Natural killer cell (primary cell): ENCODE data around the gene PACRG. TPM values are rescaled to one million over a fixed set of nuclear protein-coding genes. Genes with fewer than 3 reads are reported as not detected.

Source experiments
- ATAC-seq, 3 donors: fragments of 150-1000 bp in 2 of 3; fragments of 200-7000 bp in 1 of 3; cut with Tn5 transposase; 1 replicate in 1 of 3; 2 replicates in 2 of 3; pipeline ENCODE4 v1.10.0; 2021; ENCODE audit warnings: mild to moderate bottlenecking in 2 of 3, moderate library complexity in 2 of 3
- DNase-seq, 2 donors: peaks; one replicate each; pipeline versions ENCODE4 v3.0.0 to v3.0.0-alpha.2; 2013 to 2021; ENCODE audit warnings: mixed read lengths in 1 of 2
- H3K27ac ChIP-seq: one replicate; pipeline ENCODE4 v1.5.1; 2013; ENCODE audit warnings: mild to moderate bottlenecking, low read length
- H3K27me3 ChIP-seq: one replicate; pipeline ENCODE4 v1.6.1; 2013; ENCODE audit warnings: low read length; ENCODE audit not compliant: control insufficient read depth, insufficient read depth
- H3K36me3 ChIP-seq: one replicate; pipeline ENCODE4 v1.6.1; 2013; ENCODE audit warnings: low read length; ENCODE audit not compliant: control insufficient read depth, insufficient read depth
- H3K4me1 ChIP-seq: one replicate; pipeline ENCODE4 v1.6.1; 2013; ENCODE audit warnings: low read length; ENCODE audit not compliant: control insufficient read depth, insufficient read depth
- H3K4me3 ChIP-seq: one replicate; pipeline ENCODE4 v1.5.1; 2013; ENCODE audit warnings: low read length
- H3K9me3 ChIP-seq: one replicate; pipeline ENCODE4 v1.6.1; 2013; ENCODE audit warnings: low read length; ENCODE audit not compliant: control insufficient read depth, insufficient read depth
- H3K27ac Mint-ChIP-seq, 2 donors: one replicate each; pipeline ENCODE4 v1.8.0; 2022; ENCODE audit warnings: mild to moderate bottlenecking in 2 of 2, mixed read lengths in 2 of 2, moderate library complexity in 1 of 2
- H3K27me3 Mint-ChIP-seq, 2 donors: one replicate each; pipeline ENCODE4 v1.8.0; 2022; ENCODE audit warnings: low read depth in 2 of 2, mixed read lengths in 2 of 2
- H3K36me3 Mint-ChIP-seq: one replicate; pipeline ENCODE4 v1.8.0; 2022; ENCODE audit warnings: mixed read lengths
- H3K4me1 Mint-ChIP-seq, 2 donors: one replicate each; pipeline ENCODE4 v1.8.0; 2022; ENCODE audit warnings: mixed read lengths in 2 of 2
- H3K4me3 Mint-ChIP-seq: one replicate; pipeline ENCODE4 v1.8.0; 2022; ENCODE audit warnings: mild to moderate bottlenecking, moderate library complexity, mixed read lengths
- H3K9me3 Mint-ChIP-seq, 2 donors: one replicate each; pipeline ENCODE4 v1.8.0; 2022; ENCODE audit warnings: mixed read lengths in 2 of 2
- WGBS: methylation state at CpG from one replicate; pipeline ENCODE4 v1.1.7; 2013; ENCODE audit warnings: missing lambda C conversion rate; ENCODE audit not compliant: insufficient coverage; 5-methylcytosine and 5-hydroxymethylcytosine counted together
- intact Hi-C: fragments of 100-400 bp; cut with micrococcal nuclease; formaldehyde crosslinking; loops from one replicate; pipeline ENCODE4 v1.14.2; 2022
- total RNA-seq, 4 donors: library from RNA; stranded (reverse); fragments of 120-200 nt in 1 of 4; gene quantifications; one replicate each; pipeline versions ENCODE4 v1.2.3 to v1.2.4, GENCODE V29; 2013 to 2022
- TF ChIP-seq, protein P1 (sequence below): fragments of 200-600 bp; IDR thresholded peaks from one replicate; pipeline ENCODE4 v1.8.0; 2022; ENCODE audit warnings: antibody characterized with exemption

PACRG gene
- total RNA-seq, 3 donors from 2014 or later (not counting 1 experiment from before 2014, with no cell fraction given), result 0.52 TPM; not detected in 2

DNA sequence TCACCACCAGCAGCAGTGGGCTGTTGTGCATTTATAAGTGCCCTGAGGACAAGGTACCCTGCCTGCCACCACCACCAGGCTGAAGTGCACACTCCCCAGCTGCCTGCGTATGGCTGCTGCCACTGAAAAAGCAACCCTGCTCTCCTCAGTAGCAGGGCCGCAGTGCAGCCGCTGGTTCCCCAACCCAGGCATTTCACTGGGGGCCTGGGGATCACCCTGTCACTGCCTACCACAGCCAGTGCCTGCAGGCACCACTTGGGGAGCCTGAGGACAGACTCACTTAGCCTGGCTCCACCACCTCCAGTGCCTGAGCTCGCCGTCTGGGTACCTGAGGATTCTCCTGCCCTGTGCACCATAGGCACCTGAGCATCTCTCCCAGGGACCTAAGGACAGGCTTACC lies 215.6 kb downstream of the PACRG start:
- Histone ChIP-seq H3K36me3 (no peaks in the 10 kb centered on the region), H3K4me1 (no peaks in the 10 kb centered on the region), H3K27ac (no peak overlapping the region), H3K4me3 (no peak overlapping the region), H3K27me3 (no peaks in the 10 kb centered on the region), H3K9me3 (peaks cover 17% of the 10 kb centered on the region)
- 76% methylated on average over 5 of the region's 5 CpGs for WGBS
- no peaks in the 10 kb centered on the region for H3K27me3 Mint-ChIP-seq
- no peaks in the 10 kb centered on the region for H3K4me1 Mint-ChIP-seq
- H3K27ac Mint-ChIP-seq, result no peak overlapping the region
- DNase-seq (no peak), ATAC-seq (no peak)
- TF ChIP-seq, protein P1, sequence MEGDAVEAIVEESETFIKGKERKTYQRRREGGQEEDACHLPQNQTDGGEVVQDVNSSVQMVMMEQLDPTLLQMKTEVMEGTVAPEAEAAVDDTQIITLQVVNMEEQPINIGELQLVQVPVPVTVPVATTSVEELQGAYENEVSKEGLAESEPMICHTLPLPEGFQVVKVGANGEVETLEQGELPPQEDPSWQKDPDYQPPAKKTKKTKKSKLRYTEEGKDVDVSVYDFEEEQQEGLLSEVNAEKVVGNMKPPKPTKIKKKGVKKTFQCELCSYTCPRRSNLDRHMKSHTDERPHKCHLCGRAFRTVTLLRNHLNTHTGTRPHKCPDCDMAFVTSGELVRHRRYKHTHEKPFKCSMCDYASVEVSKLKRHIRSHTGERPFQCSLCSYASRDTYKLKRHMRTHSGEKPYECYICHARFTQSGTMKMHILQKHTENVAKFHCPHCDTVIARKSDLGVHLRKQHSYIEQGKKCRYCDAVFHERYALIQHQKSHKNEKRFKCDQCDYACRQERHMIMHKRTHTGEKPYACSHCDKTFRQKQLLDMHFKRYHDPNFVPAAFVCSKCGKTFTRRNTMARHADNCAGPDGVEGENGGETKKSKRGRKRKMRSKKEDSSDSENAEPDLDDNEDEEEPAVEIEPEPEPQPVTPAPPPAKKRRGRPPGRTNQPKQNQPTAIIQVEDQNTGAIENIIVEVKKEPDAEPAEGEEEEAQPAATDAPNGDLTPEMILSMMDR, result no peak
- H3K4me3 Mint-ChIP-seq, result no peak overlapping the region
- intact Hi-C loops, result no loop called here
- H3K9me3 Mint-ChIP-seq, result peaks cover 15 to 32% of the 10 kb centered on the region in 2 donors
- no peaks in the 10 kb centered on the region for H3K36me3 Mint-ChIP-seq

DNA sequence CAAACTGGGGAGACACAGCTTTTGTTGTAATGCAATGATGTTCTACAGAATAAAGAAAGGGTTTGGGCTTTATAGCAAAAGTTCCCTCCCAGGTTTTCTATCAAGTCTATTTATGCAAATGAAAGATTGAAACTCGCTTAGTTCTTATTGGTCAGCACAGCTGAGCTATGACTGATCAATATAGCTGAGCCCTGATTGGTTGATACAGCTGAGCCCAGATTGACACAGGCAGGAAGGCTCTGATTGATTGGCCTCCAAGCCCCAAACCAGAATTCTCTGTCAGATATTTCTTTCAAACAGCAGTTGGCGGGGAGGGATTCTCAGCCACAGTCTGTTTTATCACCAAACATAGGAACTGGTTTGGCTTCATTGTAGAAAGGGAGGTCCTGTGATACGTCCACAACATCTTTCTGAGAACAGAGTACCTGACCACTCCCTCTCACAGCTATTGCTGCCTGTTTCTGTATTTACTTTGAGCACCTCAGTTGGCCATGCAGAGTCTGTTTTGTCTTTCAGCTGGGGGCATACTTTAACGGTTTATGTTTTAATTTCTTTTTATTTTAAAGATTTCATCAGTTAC lies 223.5 kb downstream of the PACRG start:
- Histone ChIP-seq H3K4me3 (no peak overlapping the region), H3K27me3 (no peaks in the 10 kb centered on the region), H3K27ac (no peak overlapping the region), H3K9me3 (no peaks in the 10 kb centered on the region), H3K4me1 (no peaks in the 10 kb centered on the region), H3K36me3 (no peaks in the 10 kb centered on the region)
- no peaks in the 10 kb centered on the region for H3K4me1 Mint-ChIP-seq
- no peak overlapping the region for H3K27ac Mint-ChIP-seq
- no peak for ATAC-seq
- H3K27me3 Mint-ChIP-seq, result no peaks in the 10 kb centered on the region
- TF ChIP-seq, protein P1, result no peak
- DNase-seq, result no peak
- whole genome bisulfite sequencing, result 56% methylated on average over 2 of the region's 4 CpGs
- intact Hi-C loops, result no loop called here
- no peaks in the 10 kb centered on the region for H3K36me3 Mint-ChIP-seq
- H3K9me3 Mint-ChIP-seq, result peaks cover 3 to 10% of the 10 kb centered on the region in 2 donors
- H3K4me3 Mint-ChIP-seq, result no peak overlapping the region

DNA sequence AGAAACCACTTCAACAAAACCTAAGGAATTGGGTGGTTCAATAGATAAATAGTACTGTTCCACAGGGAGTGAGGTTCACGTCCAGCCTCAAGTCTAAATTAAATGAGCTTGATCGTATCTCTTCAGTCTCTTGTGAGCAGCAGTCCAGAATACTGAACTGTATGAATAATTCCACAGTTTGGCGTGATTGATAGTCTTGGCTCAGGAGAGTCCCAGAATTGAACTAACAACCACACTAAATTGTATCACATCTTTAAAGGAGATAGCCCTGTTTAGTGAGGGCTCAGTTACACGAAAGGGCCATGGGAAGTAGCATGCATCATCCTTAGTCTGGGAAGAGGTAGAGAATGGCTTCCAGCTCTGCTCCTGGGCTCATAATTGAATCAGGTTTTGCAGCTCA lies 224.6 kb downstream of the PACRG start:
- Mint-ChIP-seq H3K27ac (no peak overlapping the region), H3K9me3 (peaks cover 2 to 5% of the 10 kb centered on the region in 2 donors), H3K4me3 (no peak overlapping the region), H3K4me1 (no peaks in the 10 kb centered on the region), H3K27me3 (no peaks in the 10 kb centered on the region), H3K36me3 (no peaks in the 10 kb centered on the region)
- TF ChIP-seq, protein P1, result no peak
- intact Hi-C loops, result no loop called here
- Histone ChIP-seq H3K4me3 (no peak overlapping the region), H3K36me3 (no peaks in the 10 kb centered on the region), H3K27me3 (no peaks in the 10 kb centered on the region), H3K27ac (no peak overlapping the region), H3K4me1 (no peaks in the 10 kb centered on the region), H3K9me3 (no peaks in the 10 kb centered on the region)
- DNase-seq (no peak), ATAC-seq (no peak)
- 77% methylated on average over 4 of the region's 4 CpGs for WGBS

DNA sequence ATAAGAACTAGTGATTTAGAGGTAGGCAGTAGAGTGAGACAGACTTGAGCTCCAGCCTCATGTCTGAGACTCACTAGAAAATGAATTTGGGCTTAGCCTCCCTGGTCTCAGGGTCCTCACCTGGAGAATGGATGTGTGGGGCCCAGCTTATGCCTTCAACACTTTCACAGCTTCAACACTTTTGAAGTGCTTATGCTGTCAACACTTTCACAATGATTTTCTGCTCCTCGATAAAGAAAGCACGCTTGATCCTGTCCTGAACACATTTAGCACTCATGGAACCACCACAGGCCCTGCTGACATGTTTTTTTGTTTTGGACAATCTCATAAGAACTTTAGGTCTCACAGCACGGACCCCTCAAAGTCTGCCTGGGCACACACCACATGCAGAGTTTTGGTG lies 229.3 kb downstream of the PACRG start:
- 85% methylated on average over 3 of the region's 3 CpGs for whole genome bisulfite sequencing
- Histone ChIP-seq H3K4me1 (no peaks in the 10 kb centered on the region), H3K27me3 (no peaks in the 10 kb centered on the region), H3K36me3 (no peaks in the 10 kb centered on the region), H3K27ac (no peak overlapping the region), H3K9me3 (no peaks in the 10 kb centered on the region), H3K4me3 (no peak overlapping the region)
- Mint-ChIP-seq H3K4me3 (no peak overlapping the region), H3K4me1 (no peaks in the 10 kb centered on the region), H3K9me3 (peaks cover 9 to 12% of the 10 kb centered on the region in 2 donors), H3K36me3 (no peaks in the 10 kb centered on the region), H3K27me3 (no peaks in the 10 kb centered on the region), H3K27ac (no peak overlapping the region)
- TF ChIP-seq, protein P1, result no peak
- ATAC-seq (no peak), DNase-seq (no peak)
- intact Hi-C loops, result no loop called here
